Measurements from ENCODE around the gene GABRE. TPM values are rescaled to one million over a fixed set of nuclear protein-coding genes. Genes with fewer than 3 reads are reported as not detected.

Gene GABRE
- total RNA-seq, 1 donor from 2014 or later, result 13.5 TPM

DNA sequence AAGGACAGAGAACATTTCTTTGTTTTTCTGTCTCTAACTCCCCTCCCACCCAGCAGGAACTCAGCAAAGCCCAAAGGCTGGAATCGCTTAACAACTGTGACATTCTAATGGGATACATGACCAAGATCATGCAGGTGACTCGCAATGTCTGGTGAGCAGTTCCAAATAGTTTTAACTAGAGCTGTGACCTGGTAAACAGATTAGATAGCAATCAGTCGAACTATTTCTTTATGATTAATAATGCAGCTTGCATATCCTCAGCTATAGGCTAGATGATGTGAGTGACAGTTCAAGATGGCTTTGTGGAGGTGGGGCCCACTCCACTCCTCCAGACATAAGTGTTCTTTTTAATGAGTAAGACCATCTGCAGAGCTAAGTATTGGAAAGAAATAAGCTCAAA is 20.0 kb upstream of the GABRE start:
- H3K4me1 ChIP-seq, result no peaks in the 10 kb centered on the region
- no peak overlapping the region for H3K4me3 ChIP-seq
- TF ChIP-seq, protein P1, sequence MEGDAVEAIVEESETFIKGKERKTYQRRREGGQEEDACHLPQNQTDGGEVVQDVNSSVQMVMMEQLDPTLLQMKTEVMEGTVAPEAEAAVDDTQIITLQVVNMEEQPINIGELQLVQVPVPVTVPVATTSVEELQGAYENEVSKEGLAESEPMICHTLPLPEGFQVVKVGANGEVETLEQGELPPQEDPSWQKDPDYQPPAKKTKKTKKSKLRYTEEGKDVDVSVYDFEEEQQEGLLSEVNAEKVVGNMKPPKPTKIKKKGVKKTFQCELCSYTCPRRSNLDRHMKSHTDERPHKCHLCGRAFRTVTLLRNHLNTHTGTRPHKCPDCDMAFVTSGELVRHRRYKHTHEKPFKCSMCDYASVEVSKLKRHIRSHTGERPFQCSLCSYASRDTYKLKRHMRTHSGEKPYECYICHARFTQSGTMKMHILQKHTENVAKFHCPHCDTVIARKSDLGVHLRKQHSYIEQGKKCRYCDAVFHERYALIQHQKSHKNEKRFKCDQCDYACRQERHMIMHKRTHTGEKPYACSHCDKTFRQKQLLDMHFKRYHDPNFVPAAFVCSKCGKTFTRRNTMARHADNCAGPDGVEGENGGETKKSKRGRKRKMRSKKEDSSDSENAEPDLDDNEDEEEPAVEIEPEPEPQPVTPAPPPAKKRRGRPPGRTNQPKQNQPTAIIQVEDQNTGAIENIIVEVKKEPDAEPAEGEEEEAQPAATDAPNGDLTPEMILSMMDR (IDR thresholded peaks at IDR 0.05), result no peak
- no peak overlapping the region for H3K27ac ChIP-seq
- no peaks in the 10 kb centered on the region for H3K27me3 ChIP-seq
- H3K9me3 ChIP-seq, result no peaks in the 10 kb centered on the region
- DNase-seq (ENCODE audit: low spot score in 2 of 2), result no peak
- no peaks in the 10 kb centered on the region for H3K36me3 ChIP-seq
- intact Hi-C loops (cut with DNase I), result no loop called here

DNA sequence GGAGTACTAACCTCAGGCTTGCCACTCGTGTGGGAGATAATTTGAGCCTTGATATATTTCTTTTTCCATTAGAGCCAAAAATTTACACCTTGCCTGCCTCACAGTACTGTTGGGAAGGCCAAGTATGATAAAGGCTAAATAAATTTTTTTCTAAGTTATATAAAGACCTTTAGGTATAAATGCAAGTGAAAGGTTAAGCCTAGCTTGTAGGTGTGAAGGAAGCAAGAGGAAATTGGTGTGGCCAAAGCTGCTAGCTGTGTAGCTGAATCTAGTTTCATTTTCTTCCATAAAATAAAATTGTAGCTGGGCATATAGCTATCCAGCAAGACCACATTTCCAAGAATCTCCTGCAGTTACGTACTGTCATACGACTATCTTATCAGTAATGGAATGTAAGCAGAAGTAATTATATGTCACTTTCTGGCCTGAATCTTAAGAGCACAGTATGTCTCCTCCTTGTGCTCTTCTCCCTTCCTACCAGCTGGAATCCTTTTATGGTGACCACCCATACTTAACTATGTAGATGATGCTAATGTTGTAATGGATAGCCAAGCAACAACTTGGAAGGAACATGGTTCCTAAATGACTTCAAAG is 14.3 kb upstream of the GABRE start:
- Histone ChIP-seq H3K27ac (no peak overlapping the region), H3K36me3 (no peaks in the 10 kb centered on the region), H3K4me3 (no peak overlapping the region), H3K9me3 (no peaks in the 10 kb centered on the region), H3K4me1 (no peaks in the 10 kb centered on the region), H3K27me3 (no peaks in the 10 kb centered on the region)
- TF ChIP-seq, protein P1 (IDR thresholded peaks at IDR 0.05), result no peak
- intact Hi-C loops (cut with DNase I), result no loop called here
- no peak for DNase-seq (ENCODE audit: low spot score in 2 of 2)

DNA sequence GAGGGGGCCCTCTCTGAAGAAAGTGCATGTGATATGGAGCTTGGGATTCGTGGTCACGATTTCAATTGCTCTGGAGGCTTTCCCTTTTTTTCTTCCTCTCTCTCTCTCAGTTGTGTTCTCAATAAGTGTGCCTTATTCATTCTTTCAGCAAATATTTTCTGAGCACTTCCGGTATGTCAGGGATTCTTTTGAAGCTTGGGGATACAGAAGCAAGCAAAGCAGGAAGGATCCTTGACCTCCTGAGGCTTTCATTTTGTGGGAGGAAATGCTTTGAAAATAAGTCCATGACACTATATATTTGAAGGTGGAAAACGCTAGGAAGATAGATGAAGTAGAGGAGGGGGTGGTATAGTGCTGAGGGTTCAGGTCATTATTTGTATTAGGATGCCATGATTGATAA is 12.6 kb upstream of the GABRE start:
- Histone ChIP-seq H3K27ac (no peak overlapping the region), H3K4me3 (no peak overlapping the region), H3K9me3 (no peaks in the 10 kb centered on the region), H3K36me3 (no peaks in the 10 kb centered on the region), H3K4me1 (no peaks in the 10 kb centered on the region), H3K27me3 (no peaks in the 10 kb centered on the region)
- TF ChIP-seq, protein P1 (IDR thresholded peaks at IDR 0.05), result no peak
- intact Hi-C loops (cut with DNase I), result no loop called here
- DNase-seq (ENCODE audit: low spot score in 2 of 2), result no peak

DNA sequence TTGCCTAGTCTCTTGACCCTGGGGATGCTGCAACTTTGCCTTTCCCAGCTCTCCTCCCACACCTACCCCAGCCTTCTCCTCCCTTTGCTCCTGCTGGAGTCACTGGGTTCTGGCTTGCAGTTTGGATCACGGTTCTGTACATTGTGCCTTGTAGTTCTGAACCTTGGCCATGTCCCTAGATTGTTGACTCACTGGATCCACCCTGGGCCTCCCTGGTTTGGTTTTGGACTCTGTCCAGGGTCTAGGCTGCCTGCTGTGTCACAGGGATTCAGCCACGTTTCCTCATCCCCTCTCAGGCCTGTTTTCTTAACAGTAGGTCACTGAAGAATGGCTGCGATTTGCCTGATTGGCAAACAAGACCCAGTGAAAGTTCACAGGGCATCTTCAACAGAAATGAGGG is 11.5 kb upstream of the GABRE start:
- intact Hi-C loops (cut with DNase I), result no loop called here
- Histone ChIP-seq H3K9me3 (no peaks in the 10 kb centered on the region), H3K36me3 (no peaks in the 10 kb centered on the region), H3K4me1 (no peaks in the 10 kb centered on the region), H3K27ac (no peak overlapping the region), H3K27me3 (no peaks in the 10 kb centered on the region), H3K4me3 (no peak overlapping the region)
- TF ChIP-seq, protein P1 (IDR thresholded peaks at IDR 0.05), result no peak
- DNase-seq (ENCODE audit: low spot score in 2 of 2), result no peak

DNA sequence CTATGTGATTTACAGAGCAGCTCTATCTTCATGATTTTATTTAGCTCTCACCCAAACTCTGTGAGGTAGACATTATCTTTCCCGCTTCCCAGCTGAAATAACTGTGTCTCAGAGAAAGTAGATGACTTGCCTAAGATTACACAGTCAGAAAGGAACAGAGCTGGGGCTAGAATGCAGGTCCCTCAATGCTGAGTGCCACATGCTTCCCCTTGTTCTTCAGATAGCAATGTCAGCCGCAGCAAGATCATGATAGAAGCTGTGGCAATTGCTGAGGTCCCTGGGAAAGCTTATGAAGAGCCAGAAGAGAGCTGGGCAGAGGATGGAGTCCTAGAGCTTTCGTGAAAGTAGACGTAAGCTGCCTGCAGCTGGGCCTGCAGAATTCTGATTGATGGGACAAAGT is 11.1 kb upstream of the GABRE start:
- DNase-seq (ENCODE audit: low spot score in 2 of 2), result no peak
- H3K4me3 ChIP-seq, result no peak overlapping the region
- H3K27ac ChIP-seq, result no peak overlapping the region
- no peaks in the 10 kb centered on the region for H3K27me3 ChIP-seq
- no peaks in the 10 kb centered on the region for H3K36me3 ChIP-seq
- H3K4me1 ChIP-seq, result no peaks in the 10 kb centered on the region
- intact Hi-C loops (cut with DNase I), result no loop called here
- TF ChIP-seq, protein P1 (IDR thresholded peaks at IDR 0.05), result no peak
- H3K9me3 ChIP-seq, result no peaks in the 10 kb centered on the region

DNA sequence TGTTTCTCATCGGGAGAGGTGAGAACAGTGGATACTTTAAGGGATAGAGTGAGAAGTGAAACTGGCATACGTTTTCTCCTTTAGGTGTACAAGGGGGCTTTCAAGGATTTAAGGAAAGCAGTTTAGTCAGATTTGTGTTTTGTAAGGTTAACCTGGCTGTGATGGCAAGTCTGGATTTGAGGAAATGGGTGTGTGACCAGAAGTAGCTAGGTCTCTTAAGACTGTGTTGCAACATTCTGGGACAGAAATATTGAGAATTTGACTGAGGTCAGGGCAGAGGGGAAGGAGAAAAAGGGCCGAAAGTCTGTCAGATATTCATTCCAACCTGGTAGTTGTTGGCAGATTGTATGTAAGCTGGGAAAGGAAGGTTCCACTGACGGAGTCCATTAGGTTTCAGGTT is 10.4 kb upstream of the GABRE start:
- intact Hi-C loops (cut with DNase I), result no loop called here
- DNase-seq (ENCODE audit: low spot score in 2 of 2), result no peak
- H3K36me3 ChIP-seq, result no peaks in the 10 kb centered on the region
- TF ChIP-seq, protein P1 (IDR thresholded peaks at IDR 0.05), result no peak
- no peak overlapping the region for H3K27ac ChIP-seq
- no peaks in the 10 kb centered on the region for H3K27me3 ChIP-seq
- no peak overlapping the region for H3K4me3 ChIP-seq
- no peaks in the 10 kb centered on the region for H3K9me3 ChIP-seq
- H3K4me1 ChIP-seq, result no peaks in the 10 kb centered on the region
